Immature natural killer cell (primary cell): ENCODE results near the gene CFAP68. TPM values are rescaled to one million over a fixed set of nuclear protein-coding genes. Genes with fewer than 3 reads are reported as not detected.
"Not testable (repeated sequence)": the region's sequence is repeated elsewhere in the genome, so short reads cannot be mapped to it uniquely, and the experiment has no call there.

Experiments
- DNase-seq, 3 donors: peaks; one replicate each; pipeline ENCODE4 v3.0.0; 2022; ENCODE audit warnings: mixed read lengths in 1 of 3
- H3K27ac Mint-ChIP-seq, 6 donors: one replicate each; pipeline ENCODE4 v1.8.0; 2020; ENCODE audit warnings: mixed read lengths in 6 of 6, mild to moderate bottlenecking in 5 of 6, inconsistent platforms in 4 of 6, moderate library complexity in 3 of 6
- H3K27me3 Mint-ChIP-seq, 3 donors: one replicate each; pipeline ENCODE4 v1.8.0; 2020 to 2021; ENCODE audit warnings: low read depth in 3 of 3, mild to moderate bottlenecking in 3 of 3, mixed read lengths in 3 of 3, moderate library complexity in 3 of 3, inconsistent platforms in 1 of 3
- H3K36me3 Mint-ChIP-seq, 3 donors: one replicate each; pipeline ENCODE4 v1.8.0; 2020; ENCODE audit warnings: mixed read lengths in 3 of 3, inconsistent platforms in 2 of 3, mild to moderate bottlenecking in 2 of 3
- H3K4me1 Mint-ChIP-seq, 2 donors: one replicate each; pipeline ENCODE4 v1.8.0; 2020; ENCODE audit warnings: inconsistent platforms in 2 of 2, mild to moderate bottlenecking in 2 of 2, mixed read lengths in 2 of 2, moderate library complexity in 1 of 2
- H3K4me3 Mint-ChIP-seq, 5 donors: one replicate each; pipeline ENCODE4 v1.8.0; 2020; ENCODE audit warnings: mild to moderate bottlenecking in 5 of 5, mixed read lengths in 5 of 5, inconsistent platforms in 3 of 5, moderate library complexity in 3 of 5
- H3K9me3 Mint-ChIP-seq, 6 donors: one replicate each; pipeline ENCODE4 v1.8.0; 2020; ENCODE audit warnings: mild to moderate bottlenecking in 6 of 6, mixed read lengths in 6 of 6, inconsistent platforms in 4 of 6, moderate library complexity in 3 of 6
- polyA plus RNA-seq, 3 donors: library from polyadenylated mRNA; unstranded; fragments of 300-500 nt; fragmentation: Illumina TruSeq; gene quantifications; one replicate each; pipeline ENCODE4 v1.2.3, GENCODE V29; 2021

The CFAP68 gene
- polyA plus RNA-seq, 3 donors from 2014 or later, result 12.4 to 14.5 (median 12.6) TPM

GRCh38 chr11:111882202-111882601 is 2.9 kb downstream of the CFAP68 start:
- Mint-ChIP-seq H3K4me3 (no peak overlapping the region), H3K4me1 (peaks cover 14 to 20% of the 10 kb centered on the region in 2 donors), H3K9me3 (no peaks in the 10 kb centered on the region), H3K27me3 (peaks cover 5 to 9% (median 7%) of the 10 kb centered on the region in 3 donors), H3K36me3 (no peaks in the 10 kb centered on the region), H3K27ac (peak overlapping the region in 1 of 6 donors; percentile 100)
- DNase-seq, result no peak

GRCh38 chr11:111885053-111885452 is 5.7 kb downstream of the CFAP68 start:
- not testable (repeated sequence) for H3K4me3 Mint-ChIP-seq, H3K36me3 Mint-ChIP-seq, H3K4me1 Mint-ChIP-seq, DNase-seq, H3K27me3 Mint-ChIP-seq, H3K9me3 Mint-ChIP-seq, H3K27ac Mint-ChIP-seq

- no peak overlapping the region for H3K4me3 Mint-ChIP-seq
- H3K4me1 Mint-ChIP-seq, result no peaks in the 10 kb centered on the region
- peaks cover 0 to 4% (median 0%) of the 10 kb centered on the region in 3 donors for H3K36me3 Mint-ChIP-seq
- no peak overlapping the region for H3K27ac Mint-ChIP-seq
- no peaks in the 10 kb centered on the region for H3K9me3 Mint-ChIP-seq
- DNase-seq, result no peak
- peaks cover 0 to 3% (median 3%) of the 10 kb centered on the region in 3 donors for H3K27me3 Mint-ChIP-seq
These were observed 6.7 kb downstream of the CFAP68 start for GRCh38 chr11:111886032-111886431.

DNA sequence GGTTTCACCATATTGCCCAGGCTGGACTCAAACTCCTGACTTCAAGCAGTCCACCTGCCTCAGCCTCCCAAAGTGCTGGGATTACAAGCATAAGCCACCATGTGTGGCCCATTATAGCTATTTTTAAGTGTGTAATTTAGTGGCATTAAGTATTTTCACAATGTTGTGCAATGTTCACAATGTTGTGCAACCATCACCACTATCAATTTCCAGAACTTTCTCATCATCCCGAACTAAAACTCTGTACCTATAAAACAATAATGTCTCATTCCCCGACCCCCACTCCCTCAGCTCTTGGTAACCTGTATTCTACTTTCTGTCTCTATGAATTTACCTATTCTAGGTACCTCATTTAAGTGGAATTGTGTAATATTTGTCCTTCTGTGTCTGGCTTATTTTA is 7.5 kb downstream of the CFAP68 start:
- DNase-seq, result no peak
- Mint-ChIP-seq H3K27me3 (peaks cover 0 to 3% (median 3%) of the 10 kb centered on the region in 3 donors), H3K27ac (no peak overlapping the region), H3K4me1 (no peaks in the 10 kb centered on the region), H3K9me3 (no peaks in the 10 kb centered on the region), H3K4me3 (no peak overlapping the region), H3K36me3 (peaks cover 0 to 4% (median 0%) of the 10 kb centered on the region in 3 donors)

DNA sequence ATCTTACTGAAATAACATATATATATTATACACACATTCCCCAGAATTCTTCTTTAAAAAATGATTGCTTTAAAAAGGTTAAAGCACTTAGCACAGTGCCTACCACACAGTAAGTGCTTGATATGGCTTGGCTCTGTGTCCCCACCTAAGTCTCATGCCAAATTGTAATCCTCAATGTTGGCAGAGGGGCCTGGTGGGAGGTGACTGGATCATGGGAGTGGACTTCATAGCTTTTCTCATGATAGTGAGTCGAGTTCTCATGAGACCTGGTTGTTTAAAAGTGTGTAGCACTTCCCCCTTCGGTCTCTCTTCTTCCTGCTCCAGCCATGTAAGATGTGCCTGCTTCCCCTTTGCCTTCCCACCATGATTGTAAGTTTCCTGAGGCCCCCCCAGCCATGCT is 26.1 kb downstream of the CFAP68 start:
- Mint-ChIP-seq H3K4me1 (no peaks in the 10 kb centered on the region), H3K9me3 (no peaks in the 10 kb centered on the region), H3K4me3 (no peak overlapping the region), H3K36me3 (peaks cover 0 to 5% (median 4%) of the 10 kb centered on the region in 3 donors), H3K27ac (no peak overlapping the region), H3K27me3 (peaks cover 5 to 7% (median 6%) of the 10 kb centered on the region in 3 donors)
- DNase-seq, result no peak

DNA sequence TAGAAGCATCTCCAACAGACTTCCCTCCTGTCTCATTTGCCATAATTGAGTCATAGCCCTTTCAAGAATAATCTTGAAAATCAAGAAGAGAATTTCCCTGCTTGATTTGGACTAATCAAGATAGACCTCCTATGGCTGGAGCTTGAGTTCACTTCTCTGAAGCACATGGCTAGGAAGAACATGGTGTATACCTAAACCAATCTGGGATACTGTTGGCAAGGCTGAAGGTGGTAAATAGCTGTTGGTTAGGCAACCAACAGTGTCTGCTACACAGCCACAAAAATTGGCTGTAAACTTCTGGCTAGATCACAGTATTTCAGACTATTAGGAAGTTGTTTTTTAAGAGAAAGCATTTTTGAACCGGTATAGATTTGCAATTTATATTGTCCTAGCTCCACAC is 27.3 kb downstream of the CFAP68 start:
- Mint-ChIP-seq H3K4me3 (no peak overlapping the region), H3K4me1 (no peaks in the 10 kb centered on the region), H3K36me3 (peaks cover 0 to 5% (median 4%) of the 10 kb centered on the region in 3 donors), H3K9me3 (peaks cover 0 to 2% (median 0%) of the 10 kb centered on the region in 6 donors), H3K27ac (no peak overlapping the region), H3K27me3 (peaks cover 5 to 15% (median 10%) of the 10 kb centered on the region in 3 donors)
- no peak for DNase-seq

DNA sequence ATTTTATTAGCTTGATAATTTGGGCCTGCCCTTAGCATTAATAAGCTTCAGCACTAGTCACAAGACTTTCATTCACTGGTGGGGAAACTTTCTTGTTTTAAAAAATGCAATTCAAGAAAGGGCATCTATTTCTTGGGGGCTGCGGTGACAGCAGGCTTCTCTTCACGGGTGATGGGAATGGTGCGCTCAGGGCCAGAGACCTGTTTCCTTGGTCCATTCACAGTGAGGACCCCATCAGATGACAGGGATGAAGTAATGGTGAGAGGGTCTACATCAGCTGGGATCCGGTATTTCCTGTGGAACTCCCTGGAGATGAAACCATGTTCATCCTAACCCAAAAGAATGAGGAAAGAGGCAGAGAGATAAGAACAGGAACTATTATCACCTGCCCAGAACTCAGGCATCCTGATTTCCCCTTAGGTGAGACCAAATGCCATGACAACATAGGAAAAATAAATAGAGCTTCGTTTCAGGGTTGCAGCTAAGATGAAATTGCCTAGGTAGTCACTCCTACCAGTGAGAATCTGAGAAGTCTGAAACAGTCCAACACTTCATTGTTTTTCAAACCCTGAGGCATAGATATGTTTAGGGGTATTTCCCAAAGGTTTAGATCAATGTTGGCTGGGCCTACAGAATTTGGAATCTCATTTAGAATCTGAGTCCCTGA is 29.4 kb downstream of the CFAP68 start:
- H3K27ac Mint-ChIP-seq, result no peak overlapping the region
- no peak for DNase-seq
- H3K36me3 Mint-ChIP-seq, result peaks cover 0 to 4% (median 0%) of the 10 kb centered on the region in 3 donors
- no peaks in the 10 kb centered on the region for H3K4me1 Mint-ChIP-seq
- H3K27me3 Mint-ChIP-seq, result peaks cover 7 to 15% (median 12%) of the 10 kb centered on the region in 3 donors
- peaks cover 0 to 2% (median 0%) of the 10 kb centered on the region in 6 donors for H3K9me3 Mint-ChIP-seq
- H3K4me3 Mint-ChIP-seq, result no peak overlapping the region

- no peak overlapping the region for H3K4me3 Mint-ChIP-seq
- no peak overlapping the region for H3K27ac Mint-ChIP-seq
- no peaks in the 10 kb centered on the region for H3K4me1 Mint-ChIP-seq
- peaks cover 0 to 4% (median 0%) of the 10 kb centered on the region in 3 donors for H3K36me3 Mint-ChIP-seq
- peaks cover 0 to 2% (median 0%) of the 10 kb centered on the region in 6 donors for H3K9me3 Mint-ChIP-seq
- peaks cover 7 to 18% (median 12%) of the 10 kb centered on the region in 3 donors for H3K27me3 Mint-ChIP-seq
- no peak for DNase-seq
These were observed 30.0 kb downstream of the CFAP68 start for GRCh38 chr11:111909378-111909777.

DNA sequence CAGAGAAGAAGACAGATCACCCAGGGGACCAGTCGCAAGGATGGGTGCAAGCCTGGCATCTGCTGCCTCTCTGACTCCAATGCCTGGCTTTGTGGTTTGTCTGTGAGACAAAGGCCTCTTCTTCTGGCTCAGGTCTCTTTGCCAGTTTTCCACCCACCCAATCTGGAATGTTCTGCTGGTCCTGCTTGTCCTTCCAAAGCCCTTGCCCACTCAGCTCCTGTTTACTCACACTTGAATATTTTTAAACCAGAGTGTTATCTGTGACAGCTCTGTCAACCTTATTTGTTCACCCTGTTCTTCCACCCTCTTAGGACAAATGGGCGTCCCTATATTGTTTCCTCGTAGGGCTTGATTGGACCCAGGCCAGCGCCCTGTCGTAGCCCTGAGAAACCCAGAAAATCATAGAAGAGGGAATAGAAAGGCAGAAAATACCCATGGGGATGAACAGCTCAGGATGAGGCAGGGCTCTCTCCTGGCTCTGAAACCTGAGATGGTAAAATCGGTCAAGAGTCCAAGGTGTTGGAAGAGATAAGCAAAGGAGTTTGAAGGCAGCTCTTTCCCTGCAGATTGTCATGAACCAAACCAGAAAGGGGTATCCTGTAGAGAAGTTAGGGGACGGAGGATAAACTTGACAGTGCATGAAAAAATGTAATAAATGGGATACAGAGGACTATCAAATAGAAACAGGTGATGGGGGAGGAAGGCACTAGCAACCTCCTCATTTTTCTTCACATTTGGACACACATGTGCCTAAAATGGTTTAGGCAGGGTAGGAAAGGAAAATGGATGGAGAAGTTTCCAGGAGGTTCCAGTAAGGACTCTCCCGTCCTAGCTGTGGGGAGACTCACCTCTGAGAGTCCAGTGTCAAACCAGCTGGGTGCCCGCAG is 31.6 kb downstream of the CFAP68 start:
- DNase-seq, result no peak
- Mint-ChIP-seq H3K27me3 (peaks cover 12 to 16% (median 15%) of the 10 kb centered on the region in 3 donors), H3K9me3 (peaks cover 0 to 2% (median 0%) of the 10 kb centered on the region in 6 donors), H3K27ac (no peak overlapping the region), H3K36me3 (no peaks in the 10 kb centered on the region), H3K4me3 (no peak overlapping the region), H3K4me1 (no peaks in the 10 kb centered on the region)

DNA sequence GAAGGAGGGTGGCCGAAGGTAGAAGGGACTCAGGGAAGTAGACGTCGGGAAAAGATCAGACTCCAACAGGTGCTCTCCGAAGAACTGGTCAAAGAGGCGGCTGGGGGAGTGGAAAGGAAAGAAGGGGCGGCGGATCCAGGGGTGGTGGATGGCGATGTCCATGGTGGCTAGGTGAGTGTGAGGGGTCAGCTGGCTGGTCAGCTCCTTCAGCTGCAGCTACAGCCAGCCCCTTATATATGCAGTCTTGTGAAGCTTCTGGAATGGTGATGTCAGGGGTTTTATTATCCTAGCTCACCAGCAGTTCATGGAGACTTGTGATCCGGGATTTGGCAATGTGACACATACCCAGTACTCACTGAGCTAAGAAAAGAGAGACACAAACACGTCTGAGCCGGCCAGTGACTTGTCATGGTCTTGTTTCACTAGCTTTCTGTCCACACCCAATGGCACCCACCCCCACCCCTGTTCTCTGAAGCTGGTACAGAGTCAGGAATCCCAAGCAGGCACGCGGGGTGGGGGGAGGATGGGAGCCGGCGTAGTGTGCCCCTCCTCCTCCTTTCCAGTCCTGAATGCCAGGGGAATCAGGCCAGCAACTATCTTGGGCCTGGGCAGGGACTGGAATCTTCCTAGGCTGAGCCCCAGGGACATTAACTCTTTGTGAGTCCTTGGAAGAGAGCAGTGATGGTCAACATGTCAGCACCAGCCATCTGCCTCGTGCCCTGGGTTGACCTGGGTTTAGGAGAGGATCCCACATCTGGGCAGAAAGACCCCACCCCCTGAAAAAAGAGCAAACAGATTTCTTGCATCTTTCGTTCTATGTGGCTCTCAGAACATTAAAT is 32.4 kb downstream of the CFAP68 start, which contains the start of gene CRYAB:
TSS of gene CRYAB (minus strand) at position 208 of the 839 bp plus-strand sequence. CDS start at position 162, 46 bp downstream.
- H3K27ac Mint-ChIP-seq, result no peak within 1 kb of the TSS
- DNase-seq, result no peak
- H3K36me3 Mint-ChIP-seq, result no peaks in the 10 kb centered on the region
- peaks cover 16 to 18% (median 17%) of the 10 kb centered on the region in 3 donors for H3K27me3 Mint-ChIP-seq
- H3K4me1 Mint-ChIP-seq, result no peaks in the 10 kb centered on the region
- peaks cover 0 to 4% (median 0%) of the 10 kb centered on the region in 6 donors for H3K9me3 Mint-ChIP-seq
- H3K4me3 Mint-ChIP-seq, result no peak within 1 kb of the TSS

DNA sequence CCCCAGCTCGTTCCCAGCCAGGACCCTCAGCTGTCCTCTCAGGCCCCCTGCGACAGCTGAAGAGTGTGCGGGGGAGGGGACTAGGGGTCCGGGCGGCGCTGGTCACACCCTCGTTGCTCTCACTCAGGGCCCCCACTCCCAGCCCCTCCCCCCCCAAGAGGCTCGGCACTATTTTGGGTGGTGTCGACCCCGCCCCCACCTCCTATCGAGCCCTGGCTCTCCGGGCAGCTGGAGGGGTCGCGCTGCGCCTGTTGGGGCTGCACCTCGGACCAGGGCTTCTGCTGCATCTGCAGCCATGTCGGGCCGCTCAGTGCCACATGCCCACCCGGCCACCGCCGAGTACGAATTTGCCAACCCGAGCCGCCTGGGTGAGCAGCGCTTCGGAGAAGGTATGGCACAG is 33.2 kb downstream of the CFAP68 start, which contains the start of gene HSPB2:
TSS of gene HSPB2 (plus strand) at position 200 of the 400 bp plus-strand sequence. CDS start at position 296, 96 bp downstream.
- peaks cover 16 to 18% (median 16%) of the 10 kb centered on the region in 3 donors for H3K27me3 Mint-ChIP-seq
- DNase-seq, result no peak
- no peak within 1 kb of the TSS for H3K27ac Mint-ChIP-seq

DNA sequence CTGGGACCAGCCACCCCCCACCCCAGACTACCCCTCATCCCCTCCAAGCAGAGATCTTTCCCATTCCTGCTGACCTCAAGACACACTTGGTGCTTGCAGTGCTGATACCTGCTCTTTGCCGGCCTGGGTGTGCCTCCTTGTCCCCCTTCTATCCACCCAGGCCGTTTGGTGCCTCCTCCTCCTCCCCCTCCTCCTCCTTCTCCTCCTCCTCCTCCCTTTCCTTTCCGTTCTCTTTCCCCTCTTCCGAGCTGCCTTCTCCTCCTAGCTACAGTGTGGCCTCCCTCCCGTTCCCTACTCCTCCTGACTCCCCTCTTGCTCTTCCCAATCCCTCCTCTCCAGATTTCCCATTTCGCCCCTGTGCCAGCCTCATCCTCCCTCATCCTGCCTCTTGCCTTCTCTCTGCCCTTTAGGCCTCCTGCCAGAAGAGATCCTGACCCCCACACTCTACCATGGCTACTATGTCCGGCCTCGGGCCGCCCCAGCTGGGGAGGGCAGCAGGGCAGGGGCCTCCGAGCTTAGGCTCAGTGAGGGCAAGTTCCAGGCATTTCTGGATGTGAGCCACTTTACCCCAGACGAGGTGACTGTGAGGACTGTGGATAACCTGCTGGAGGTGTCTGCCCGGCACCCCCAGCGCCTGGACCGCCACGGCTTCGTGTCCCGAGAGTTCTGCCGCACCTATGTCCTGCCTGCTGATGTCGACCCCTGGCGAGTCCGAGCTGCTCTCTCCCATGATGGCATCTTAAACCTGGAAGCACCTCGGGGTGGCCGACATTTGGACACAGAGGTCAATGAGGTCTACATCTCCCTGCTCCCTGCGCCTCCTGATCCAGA is 33.9 kb downstream of the CFAP68 start:
- no peak for DNase-seq
- peaks cover 0 to 4% (median 0%) of the 10 kb centered on the region in 6 donors for H3K9me3 Mint-ChIP-seq
- no peak overlapping the region for H3K4me3 Mint-ChIP-seq
- H3K27ac Mint-ChIP-seq, result no peak overlapping the region
- peaks cover 0 to 4% (median 0%) of the 10 kb centered on the region in 3 donors for H3K36me3 Mint-ChIP-seq
- no peaks in the 10 kb centered on the region for H3K4me1 Mint-ChIP-seq
- peaks cover 15 to 18% (median 16%) of the 10 kb centered on the region in 3 donors for H3K27me3 Mint-ChIP-seq

More for the DNA sequence above, 33.2 kb downstream of the CFAP68 start, which contains the start of gene HSPB2:
- Mint-ChIP-seq H3K4me3 (no peak within 1 kb of the TSS), H3K9me3 (peaks cover 0 to 4% (median 0%) of the 10 kb centered on the region in 6 donors), H3K4me1 (no peaks in the 10 kb centered on the region), H3K36me3 (peaks cover 0 to 4% (median 0%) of the 10 kb centered on the region in 3 donors)
